HG02938 (cell line): ENCODE results near the gene TMEM229B.

Experiments used
- ATAC-seq: cut with Tn5 transposase; IDR thresholded peaks from one replicate; pipeline ENCODE4 v1.9.1; 2021; ENCODE audit warnings: mild to moderate bottlenecking, moderate library complexity; ENCODE audit not compliant: unreplicated experiment

Gene TMEM229B

DNA sequence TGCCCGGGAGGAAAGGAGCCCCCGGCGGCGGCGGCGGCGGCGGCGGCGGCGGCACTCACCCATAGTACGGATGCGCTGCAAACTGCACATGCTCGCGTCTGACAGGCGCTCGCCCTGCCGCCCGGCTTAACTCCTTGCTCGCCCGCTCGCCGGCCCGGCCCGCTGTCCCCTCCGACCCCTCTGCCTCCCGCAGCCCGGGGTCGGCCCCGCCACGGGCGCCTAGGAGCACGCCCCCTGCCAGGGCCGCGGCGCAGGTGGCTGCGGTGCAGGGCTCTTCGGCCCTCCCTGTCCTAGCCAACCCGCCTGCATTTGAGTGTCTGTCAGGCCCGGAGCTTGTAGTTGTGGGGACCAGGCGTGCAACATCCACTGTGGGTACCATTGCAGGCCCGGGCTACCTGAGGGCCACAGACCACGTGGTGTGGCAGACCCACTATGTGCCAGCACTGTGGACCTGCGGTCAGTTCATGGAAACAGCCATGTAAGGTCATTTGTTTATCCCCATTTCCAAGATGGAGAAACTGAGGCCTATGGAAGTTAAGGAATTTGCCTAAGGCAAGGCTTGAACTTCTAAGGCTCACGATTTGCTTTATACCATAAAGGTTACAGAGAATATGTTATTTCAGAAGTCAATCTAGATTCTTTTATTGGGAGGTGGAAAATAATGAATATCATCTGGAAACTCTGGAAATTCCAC lies 27.0 kb upstream of the TMEM229B start:
- no peak for ATAC-seq

DNA sequence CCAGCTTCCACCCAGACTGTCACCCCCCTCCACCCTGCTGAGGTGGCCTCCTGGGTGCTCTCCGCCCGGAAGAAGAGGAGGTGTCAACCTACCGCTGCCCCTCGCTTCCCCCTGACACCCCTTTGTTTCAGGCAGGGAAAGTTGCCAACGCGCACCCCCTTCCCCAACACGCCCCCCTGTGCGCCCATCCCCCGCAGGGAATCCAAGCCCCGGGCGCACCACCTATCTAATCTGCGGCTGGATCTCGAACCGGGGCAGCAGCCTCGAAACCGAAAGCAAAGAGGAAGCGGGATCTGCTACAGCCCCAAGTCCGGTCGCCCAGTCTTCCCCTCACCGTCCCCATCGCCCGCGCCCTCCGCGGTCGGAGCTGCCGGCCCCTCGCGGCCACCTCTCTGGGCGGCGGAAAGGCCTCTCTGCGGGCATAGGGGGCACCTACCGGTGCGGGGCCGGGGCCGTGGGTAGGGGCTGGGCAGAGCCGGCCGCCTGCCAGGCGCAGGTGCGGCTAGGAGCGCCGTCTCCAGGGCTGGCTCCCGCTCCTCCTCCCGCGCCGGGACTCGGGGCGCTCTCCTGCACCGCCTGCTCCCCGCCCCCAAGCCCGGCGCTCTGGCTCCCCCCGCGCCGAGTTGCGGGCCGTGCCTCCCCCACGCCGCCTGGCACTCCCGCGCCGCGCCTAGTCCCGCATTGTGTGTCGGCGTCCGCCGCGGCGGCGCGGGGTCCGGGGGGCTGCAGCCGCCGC lies 26.3 kb upstream of the TMEM229B start:
- peak; percentile 47 for ATAC-seq

DNA sequence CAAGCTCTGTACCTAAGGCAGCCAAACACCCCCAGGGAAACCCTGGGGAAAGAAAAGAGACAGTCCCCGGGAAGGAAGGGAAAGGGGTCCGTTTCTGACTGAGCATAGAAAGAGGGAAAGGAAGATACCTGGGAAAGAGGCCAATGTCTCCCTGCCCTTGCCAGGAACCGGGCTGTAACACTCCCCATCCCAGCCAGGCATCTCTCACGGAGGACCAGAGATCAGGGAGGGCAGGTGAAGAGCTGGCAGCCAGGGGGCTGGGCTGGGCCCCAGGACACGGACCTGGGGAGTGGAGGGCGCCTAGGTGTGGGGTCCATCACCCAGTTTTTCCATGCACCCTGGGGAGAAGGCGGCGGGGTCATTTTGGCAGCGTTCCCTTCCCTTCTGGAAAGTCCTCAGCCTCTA lies 25.7 kb upstream of the TMEM229B start:
- ATAC-seq, result no peak

DNA sequence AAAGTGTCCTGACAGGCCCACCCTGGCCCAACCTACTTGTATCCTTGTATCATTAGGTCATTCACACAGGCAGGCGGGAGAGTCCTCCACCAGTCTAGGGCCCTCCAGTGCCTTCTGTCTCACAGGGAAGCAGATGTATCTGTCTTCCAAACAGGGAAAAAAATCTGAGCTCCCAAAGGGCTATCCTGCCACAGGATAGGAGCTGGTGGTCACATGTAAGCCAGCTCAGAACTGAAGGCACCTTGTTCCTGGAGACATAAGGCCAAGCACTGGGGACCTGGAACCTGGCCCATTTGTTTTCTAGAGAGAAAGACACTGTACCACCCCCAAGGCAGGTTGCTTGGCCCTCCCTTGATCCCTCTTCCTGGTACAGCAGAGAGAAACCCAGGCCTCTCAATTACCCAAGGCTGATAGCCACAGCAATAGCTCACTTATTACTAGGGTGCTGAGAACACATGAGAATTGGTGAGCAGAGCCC lies 25.1 kb upstream of the TMEM229B start:
- no peak for ATAC-seq

DNA sequence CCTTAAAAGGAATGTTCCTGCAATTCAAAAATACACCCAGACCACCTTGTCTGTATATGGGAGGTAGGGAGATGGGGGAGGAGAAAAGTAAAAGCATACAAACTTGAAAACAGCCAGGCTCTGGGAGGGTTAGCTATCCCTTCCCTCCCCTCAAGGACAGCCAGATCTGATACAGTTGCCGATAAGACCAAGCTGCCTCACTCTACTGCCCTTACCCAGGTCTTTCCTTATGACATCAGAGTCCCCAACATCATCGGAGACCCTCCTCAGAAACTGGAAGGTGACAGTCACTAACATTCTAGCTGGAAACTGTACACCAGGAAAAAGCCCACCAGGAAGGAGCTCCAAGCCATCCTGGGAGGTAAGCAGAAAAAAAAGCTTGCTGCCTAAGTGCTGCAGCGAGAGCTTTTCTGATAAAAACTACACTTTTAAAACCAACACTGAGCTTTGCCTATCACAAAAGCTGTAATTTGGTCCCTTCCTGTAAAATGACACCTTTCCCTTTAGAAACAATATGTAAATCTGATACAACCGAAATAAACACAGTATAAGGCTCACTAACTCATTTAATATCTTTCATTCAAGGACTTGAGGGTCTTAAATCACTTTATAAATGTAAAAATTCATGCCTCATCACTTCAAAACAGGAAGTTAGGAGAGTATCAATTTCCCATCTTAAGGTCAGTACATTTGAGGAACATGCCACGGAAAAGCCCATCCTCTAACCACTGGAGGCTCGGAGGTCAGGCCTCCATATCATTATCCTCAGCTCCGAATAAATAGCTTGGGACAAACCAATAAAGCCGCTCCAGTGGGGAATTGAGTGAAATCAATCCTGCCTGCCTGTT lies 24.2 kb upstream of the TMEM229B start:
- no peak for ATAC-seq

DNA sequence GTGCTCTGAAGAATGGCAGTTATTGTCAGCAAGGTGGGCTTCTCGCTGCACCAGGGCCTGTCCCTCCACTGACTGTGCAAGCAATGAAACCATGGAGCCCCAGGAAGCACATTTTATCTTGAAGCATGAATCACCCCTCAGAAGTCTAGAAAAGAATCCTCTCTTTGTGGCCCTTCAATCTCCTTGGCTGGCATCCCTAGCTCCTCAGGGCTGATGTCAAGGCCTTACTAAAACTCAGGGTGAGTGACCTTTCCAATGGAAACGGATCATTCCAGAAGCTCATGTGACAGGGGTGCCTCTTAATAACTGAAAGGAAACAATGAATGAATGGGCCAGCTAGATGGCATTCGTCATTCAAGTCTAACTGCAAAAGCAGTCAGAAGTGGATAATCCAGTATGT lies 22.3 kb upstream of the TMEM229B start:
- no peak for ATAC-seq

DNA sequence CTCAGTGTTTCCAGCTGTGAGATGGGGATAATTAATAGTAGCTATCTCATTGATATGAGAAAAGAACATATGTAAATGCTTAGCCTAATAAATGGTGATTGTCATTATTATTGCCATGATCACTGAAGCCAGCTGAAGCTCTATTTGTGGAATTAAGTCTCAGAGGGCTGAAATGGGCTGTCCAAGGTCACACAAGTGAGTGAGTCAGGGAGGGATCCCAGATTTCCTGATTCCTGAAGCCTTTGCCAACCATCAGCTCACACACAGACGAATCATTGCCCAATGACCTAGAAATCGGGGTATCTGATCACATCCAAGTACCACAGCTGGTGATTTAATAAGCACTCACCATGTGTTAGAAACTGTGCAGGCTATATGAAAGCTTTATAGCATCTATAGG lies 21.6 kb upstream of the TMEM229B start:
- ATAC-seq, result no peak

DNA sequence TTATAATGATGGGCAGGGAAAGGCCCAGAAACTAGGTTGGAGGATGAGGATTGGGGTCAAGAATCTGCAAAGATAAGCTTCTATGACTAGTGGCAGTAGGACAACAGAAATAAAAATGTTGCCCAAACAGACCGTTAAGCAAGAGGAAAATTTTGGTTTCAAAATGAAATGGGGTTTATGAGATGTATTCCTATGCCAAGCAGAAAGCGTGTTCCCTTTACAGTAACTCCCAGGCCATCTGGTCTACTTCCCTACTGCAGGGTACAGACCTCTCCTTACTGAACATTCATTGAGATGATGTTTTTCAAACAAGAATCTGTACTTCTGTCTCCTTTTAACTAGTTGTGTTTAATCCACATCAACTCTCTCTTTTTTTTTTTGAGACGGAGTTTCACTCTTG lies 20.4 kb upstream of the TMEM229B start:
- ATAC-seq, result no peak

DNA sequence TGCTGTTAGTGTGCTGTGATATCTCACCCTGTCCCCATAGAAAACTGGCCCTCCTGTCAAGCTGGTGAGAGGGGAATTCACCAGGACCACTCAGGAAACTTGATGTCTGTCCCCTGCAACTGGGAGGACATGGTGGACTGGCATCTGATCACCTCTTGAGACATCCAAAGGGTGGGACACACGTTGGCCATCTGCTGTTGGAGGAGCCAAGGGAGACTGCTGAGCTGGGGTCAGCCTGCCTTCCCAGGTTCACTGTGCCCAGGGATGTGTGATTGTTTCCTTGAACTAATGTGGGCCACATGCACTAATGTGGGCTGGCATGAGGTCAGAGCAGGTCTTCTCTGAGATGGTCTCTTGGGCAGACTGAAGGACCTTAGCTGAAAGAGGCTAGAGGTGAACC lies 16.7 kb upstream of the TMEM229B start:
- ATAC-seq, result no peak

DNA sequence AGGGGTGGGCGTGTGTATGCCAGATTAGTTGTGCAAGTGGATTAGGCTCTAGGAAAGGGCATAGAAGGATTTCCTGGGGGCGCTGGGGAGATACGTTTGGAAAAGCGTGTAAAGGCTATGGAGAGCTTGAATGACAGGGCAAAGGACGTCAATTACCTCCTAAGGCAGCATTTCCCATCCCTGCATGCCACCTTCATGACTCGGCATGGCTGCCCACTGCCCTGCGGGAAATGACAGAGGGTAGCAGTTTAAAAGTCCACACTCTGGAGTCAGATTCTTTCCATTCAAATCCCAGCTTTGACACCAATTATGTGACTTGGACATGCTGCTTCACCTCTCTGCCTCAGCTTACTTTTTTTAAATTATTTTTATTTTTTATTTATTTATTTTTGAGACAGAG lies 14.8 kb upstream of the TMEM229B start:
- no peak for ATAC-seq

DNA sequence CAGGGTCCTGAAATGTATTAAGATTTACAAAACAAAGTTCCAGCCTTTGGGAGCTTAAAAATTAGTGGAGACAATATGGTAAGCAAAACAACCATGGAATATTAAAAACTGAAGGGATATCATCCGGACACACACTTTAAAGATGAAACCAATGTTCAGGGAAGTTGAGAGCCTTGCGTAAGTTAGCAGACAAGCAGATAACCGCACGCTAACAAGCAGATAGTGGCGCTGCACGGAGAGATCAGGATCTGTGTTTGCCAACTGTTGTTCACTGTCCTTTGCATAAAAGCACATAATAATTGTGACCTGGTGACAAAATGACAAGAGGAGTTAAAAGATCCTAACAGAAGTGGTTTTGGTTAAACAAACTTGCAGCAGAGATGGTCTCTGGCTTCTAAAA lies 14.3 kb upstream of the TMEM229B start:
- ATAC-seq, result no peak

DNA sequence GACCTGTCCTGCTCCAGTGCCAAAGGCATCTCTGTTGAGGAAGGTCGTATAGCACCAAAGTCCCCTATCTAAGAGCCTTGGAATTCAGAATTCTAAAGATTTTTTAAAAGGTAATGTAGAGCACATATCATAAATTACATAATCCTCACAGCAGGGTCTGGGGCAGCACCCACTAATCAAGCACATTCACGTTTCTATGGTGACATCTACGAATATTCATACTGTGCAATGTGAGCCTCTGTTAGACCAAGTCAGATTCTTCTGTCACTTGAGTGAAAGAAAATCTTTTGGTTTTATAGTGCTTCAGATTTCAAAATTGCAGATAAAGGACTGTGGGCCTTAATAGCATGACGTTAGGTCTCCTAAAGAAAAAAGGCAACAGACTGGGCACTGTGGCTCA lies 13.1 kb upstream of the TMEM229B start:
- ATAC-seq, result no peak

DNA sequence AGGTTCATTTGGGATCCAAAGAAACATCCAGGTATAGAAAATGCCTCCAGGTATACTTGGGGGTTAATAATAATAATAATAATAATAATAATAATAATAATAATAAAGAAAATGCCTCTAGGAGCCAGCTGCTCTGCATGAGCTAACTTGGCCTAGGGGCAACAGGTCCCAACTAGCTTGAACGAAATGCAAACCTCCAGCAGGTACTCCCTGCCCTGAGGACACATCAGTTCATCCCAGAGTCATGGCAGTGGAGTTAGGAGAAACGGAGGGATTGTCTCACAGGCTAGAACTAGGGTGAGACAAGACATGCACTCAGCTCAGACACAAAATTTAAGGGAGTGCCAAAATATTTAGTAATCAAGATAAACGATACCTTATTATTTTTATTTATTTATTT lies 12.5 kb upstream of the TMEM229B start:
- ATAC-seq, result no peak

DNA sequence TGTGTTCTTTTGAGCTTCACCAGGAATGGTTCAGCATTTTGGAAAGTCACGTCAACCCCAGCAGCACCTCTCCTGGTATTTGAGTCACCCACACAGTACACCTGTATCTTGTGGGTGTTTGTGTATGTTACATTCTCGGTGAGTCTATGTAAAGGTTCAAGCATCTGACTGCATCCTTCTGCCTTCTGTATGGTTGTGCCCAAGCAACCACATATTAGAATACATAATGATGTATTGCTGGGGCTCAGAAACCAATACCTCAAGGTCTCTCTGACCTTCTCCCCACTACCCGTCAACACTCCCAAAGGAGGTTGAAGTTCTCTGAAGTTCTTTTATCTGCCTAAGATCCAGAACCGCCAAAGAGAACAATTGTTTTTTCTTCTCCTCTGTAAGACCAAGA lies 9.2 kb upstream of the TMEM229B start:
- ATAC-seq, result no peak

DNA sequence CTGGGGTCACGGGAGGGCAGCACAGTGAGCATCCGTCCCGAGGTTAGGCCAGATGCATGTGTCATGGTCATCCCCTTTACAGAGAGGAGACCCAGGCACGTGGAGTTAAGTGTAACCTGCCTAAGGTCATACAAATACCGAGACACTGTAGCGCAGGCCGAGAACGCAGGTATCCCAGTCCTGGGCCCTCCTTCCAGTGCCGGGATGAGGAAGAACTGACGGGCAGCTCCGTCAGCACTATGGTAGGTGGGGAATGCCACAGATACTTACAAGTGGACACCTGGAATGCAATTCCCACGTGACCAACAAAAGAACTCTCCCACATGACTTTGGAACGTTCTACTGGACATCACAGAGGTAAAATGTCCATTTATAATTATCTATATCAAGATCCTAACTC lies 8.7 kb upstream of the TMEM229B start:
- ATAC-seq, result no peak

DNA sequence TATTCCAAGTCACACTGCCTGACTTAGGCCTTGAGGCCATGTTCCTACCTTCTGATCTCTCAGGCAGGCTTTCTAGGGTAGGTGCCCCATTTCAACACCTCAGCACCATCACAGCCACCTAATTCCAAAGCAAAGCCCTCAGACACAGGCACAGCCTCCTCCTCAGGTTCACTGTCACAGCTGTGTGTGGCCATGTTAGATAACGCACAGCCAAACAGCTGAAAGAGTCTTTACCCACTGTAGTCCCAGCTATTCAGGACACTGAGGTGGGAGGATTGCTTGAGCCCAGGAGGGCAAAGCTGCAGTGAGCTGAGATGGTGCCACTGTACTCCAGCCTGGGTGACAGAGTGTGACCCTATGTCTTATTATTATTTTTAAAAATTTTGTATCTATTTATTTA lies 7.3 kb upstream of the TMEM229B start:
- no peak for ATAC-seq

DNA sequence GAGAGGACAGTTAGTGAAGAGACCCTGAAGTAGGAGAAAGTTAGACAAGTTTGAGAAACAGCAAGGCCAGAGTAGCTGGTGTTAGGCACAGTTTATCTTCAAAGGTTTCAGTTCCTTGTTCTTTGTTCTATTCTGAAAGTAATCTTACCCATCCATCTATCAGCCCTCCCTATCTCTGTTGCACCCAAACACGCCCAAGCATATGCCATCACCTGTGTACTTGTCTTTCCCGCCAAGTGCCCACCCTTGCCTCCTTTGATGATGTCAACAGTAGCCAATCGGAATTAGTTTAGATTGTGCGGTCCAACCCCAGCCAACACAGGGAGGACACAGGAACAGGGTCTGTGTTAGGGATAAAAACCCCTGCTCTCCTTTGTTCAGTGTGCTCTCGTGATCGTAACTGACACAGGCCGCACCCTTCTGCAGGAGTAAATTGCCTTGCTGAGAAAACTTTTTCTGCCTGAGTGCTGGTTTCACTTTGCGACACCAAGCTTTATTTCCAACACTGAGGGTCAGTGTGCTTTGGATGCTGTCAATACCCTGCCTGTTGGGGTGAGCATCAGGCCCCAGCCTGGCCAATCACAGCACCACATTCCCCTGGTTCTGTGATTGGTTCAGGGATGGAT lies 4.7 kb upstream of the TMEM229B start:
- peak; percentile 45 for ATAC-seq

DNA sequence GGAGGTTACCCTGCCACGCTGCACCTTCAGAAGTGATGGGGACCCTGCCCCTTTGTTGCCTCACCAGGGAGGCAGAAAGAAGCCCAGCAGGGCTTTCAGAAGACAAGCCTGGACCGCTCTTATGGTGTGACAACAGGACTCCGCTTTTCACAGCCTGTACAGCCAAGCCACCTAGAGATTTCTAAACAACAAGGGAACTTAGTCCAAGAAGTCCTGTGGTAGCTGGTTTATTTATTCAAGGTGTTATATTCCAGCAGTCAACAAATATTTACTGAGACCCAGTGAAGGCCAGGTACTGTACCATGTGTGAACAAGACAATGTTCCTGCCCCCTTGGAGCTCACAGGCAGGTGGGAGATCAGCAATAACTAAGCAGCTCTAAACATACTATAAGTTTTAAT lies 4.0 kb upstream of the TMEM229B start:
- no peak for ATAC-seq

DNA sequence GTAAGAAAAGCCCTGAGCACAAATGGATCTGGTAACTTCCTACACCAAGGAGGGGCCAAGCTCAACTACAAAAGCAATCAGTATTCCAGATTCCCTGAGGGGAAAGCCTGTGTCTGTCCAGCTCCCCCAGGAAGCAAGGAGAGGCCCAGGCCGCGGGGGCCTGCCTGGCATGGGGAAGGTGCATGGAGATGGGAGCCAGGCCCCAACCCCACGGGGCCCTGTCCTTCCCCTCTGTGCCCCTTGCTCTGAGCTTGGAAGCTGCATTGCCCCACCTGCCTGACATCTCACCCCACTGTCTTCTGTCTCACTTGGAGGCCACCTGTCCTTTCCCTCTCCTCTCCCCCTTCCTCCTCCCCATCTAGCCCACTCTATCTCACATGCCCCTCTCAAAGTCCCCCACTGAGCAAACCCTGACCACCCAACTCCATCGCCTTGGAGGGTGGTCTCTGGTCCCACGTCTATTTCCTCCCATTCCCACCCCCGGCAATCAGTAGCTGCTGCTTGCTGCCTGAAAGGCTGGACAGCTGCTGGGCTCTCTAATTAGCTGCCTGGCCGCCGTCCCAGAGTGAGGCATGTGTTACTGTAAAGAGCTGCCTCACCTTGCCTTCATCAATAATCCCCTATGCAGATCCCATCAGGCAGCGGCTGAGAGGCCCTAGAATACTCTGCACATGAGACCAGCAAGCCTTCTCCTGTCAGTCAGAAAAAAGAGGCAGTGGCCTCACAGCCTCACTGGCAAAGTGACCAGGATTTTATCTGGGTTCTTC lies 3.4 kb upstream of the TMEM229B start:
- ATAC-seq, result no peak

DNA sequence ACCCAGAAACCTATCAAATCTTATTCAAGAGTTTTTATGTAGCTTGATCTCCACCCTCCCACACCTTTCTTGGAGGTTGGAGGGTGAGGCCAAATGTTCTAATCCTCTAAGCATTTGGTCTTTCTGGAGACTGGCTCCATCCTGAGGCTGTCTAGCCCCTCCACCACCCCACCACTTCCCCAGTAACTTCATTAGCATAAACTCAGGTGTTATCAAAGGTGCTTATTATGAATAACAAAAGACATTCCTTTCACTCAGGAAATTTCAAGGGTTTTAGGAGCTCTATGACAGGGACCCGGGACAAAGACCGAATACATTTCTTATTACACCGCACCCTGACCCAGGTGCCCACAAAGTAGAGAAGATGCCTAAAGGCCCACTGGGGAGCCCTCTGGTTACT lies 2.8 kb upstream of the TMEM229B start:
- ATAC-seq, result no peak

DNA sequence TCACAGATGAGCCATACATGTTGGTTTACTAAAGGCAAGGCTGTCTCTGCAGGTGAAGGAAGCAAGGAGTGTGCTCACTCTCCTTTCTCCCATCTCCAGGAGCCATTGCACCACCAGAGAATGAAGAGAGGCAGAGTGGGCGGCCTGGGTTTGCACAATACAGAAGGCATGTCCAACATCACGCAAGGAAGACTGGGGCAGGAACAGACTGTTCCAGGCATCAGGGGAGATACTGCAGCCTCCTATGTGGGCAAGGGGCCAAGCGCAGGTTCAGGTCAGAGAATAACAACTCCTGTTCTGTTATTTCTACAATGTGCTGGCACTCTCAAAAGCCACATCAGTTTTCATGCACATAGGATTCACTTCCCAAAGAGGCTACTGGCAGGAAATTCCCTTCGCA lies 1.7 kb upstream of the TMEM229B start:
- no peak for ATAC-seq
